Cardiac muscle cell (in vitro differentiated cells and primary cell): ENCODE measurements around the gene ANKRD11. TPM values are rescaled to one million over a fixed set of nuclear protein-coding genes. Genes with fewer than 3 reads are reported as not detected.
"Not testable (repeated sequence)": the region's sequence is repeated elsewhere in the genome, so short reads cannot be mapped to it uniquely, and the experiment has no call there.

ENCODE experiments used
- DNase-seq, 2 donors: peaks; one replicate each; pipeline versions ENCODE4 v3.0.0 to v3.0.0-alpha.2; 2010 to 2017; ENCODE audit warnings: low read depth in 1 of 2, low spot score in 1 of 2
- H3K27ac ChIP-seq: fragments of 200-600 bp; sonication (generic); 2 replicates; pipeline ENCODE4 v1.5.1; 2016
- H3K27me3 ChIP-seq: fragments of 200-600 bp; sonication (generic); 2 replicates; pipeline ENCODE4 v1.6.0; 2016; ENCODE audit warnings: control low read depth
- H3K36me3 ChIP-seq: fragments of 200-600 bp; sonication (generic); 2 replicates; pipeline ENCODE4 v1.5.1; 2016; ENCODE audit warnings: control low read depth
- H3K4me1 ChIP-seq: fragments of 200-600 bp; sonication (generic); 2 replicates; pipeline ENCODE4 v1.8.1; 2017; ENCODE audit warnings: low read depth, mild to moderate bottlenecking, mixed run types
- H3K4me3 ChIP-seq: fragments of 200-600 bp; sonication (generic); 2 replicates; pipeline ENCODE4 v1.5.1; 2016; ENCODE audit warnings: mild to moderate bottlenecking
- H3K9me3 ChIP-seq: fragments of 200-600 bp; sonication (generic); 2 replicates; pipeline ENCODE4 v1.5.1; 2017; ENCODE audit warnings: low read depth, mild to moderate bottlenecking, control low read depth
- polyA plus RNA-seq: library from polyadenylated mRNA; unstranded; fragments of >200 nt; fragmentation: Nextera tagmentation; extraction: Ambion mirVana; gene quantifications from 2 replicates; pipeline ENCODE4 v1.2.1, GENCODE V29; 2016
- total RNA-seq: library from RNA; depleted of rRNA; stranded (reverse); fragments of >200 nt; gene quantifications from 2 replicates; pipeline ENCODE4 v1.2.3, GENCODE V29; 2016
- TF ChIP-seq, protein P1 (sequence below): IDR thresholded peaks from 2 replicates; pipeline ENCODE4 v1.5.1; 2012; ENCODE audit warnings: low read depth, mild to moderate bottlenecking, low read length

The ANKRD11 gene
- total and polyA plus RNA-seq, 2 experiments from 2014 or later: 111 to 131 TPM

DNA sequence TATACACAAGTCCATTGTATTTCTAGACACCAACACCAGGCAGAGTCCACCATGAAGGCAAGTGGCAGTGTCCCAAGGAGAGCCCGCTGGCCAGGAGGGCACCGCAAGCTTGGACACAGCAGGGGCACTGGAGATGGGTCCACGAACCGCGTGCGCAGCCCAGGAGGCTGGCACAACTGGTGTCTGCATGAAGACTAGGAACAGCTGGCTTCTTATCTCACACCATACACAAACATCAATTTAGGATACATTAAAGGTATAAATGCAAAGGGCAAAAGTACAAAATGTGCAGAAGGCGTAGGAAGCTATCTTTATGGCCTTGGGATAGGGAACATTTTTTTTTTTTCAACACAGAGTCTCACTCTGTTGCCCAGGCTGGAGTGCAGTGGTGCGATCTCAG lies 52.4 kb downstream of the ANKRD11 start:
- TF ChIP-seq, protein P1, sequence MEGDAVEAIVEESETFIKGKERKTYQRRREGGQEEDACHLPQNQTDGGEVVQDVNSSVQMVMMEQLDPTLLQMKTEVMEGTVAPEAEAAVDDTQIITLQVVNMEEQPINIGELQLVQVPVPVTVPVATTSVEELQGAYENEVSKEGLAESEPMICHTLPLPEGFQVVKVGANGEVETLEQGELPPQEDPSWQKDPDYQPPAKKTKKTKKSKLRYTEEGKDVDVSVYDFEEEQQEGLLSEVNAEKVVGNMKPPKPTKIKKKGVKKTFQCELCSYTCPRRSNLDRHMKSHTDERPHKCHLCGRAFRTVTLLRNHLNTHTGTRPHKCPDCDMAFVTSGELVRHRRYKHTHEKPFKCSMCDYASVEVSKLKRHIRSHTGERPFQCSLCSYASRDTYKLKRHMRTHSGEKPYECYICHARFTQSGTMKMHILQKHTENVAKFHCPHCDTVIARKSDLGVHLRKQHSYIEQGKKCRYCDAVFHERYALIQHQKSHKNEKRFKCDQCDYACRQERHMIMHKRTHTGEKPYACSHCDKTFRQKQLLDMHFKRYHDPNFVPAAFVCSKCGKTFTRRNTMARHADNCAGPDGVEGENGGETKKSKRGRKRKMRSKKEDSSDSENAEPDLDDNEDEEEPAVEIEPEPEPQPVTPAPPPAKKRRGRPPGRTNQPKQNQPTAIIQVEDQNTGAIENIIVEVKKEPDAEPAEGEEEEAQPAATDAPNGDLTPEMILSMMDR: no peak
- peaks cover 13% of the 10 kb centered on the region for H3K4me1 ChIP-seq

DNA sequence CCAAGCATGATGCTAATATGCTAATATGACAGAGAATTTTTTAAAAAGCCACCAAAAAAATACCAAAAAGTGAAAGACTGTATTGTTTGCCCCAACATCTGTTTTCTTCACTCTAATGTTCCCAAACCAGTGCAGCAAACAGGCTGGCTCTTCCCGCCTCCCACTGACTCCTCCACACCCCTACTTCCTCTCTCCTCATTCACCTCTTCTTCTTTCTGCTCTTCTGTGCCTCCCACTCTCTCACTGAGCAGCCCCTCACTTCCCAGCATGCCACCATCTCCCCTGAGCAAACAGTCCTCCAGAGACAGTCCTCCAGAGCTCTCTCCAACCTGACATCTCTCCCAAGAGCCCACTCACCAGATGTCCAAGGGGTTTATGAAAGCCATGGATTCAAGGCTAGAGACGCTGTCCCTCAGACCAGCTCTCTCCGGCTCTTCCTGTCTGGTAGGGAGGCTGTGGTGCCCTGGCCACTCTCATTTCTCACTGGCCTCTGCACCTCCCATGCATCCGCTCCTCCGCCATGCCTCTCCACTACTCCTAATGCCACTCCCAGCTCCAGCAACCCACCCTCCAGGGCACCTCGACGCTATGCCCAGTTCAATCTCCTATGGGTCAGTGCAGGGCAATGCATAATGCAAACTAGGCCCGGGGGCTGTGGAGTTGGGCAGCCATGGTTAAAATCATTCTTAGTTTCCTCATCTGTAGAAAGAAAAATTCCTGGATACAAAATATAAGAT lies 52.9 kb downstream of the ANKRD11 start:
- Histone ChIP-seq H3K4me3 (no peak overlapping the region), H3K36me3 (no peaks in the 10 kb centered on the region), H3K27ac (no peak overlapping the region), H3K4me1 (peaks cover 7% of the 10 kb centered on the region), H3K27me3 (no peaks in the 10 kb centered on the region), H3K9me3 (no peaks in the 10 kb centered on the region)
- DNase-seq: no peak
- TF ChIP-seq, protein P1: no peak

More for the DNA sequence above, 52.4 kb downstream of the ANKRD11 start:
- no peak overlapping the region for H3K27ac ChIP-seq
- H3K36me3 ChIP-seq: no peaks in the 10 kb centered on the region
- no peaks in the 10 kb centered on the region for H3K9me3 ChIP-seq
- no peaks in the 10 kb centered on the region for H3K27me3 ChIP-seq
- H3K4me3 ChIP-seq: no peak overlapping the region
- no peak for DNase-seq

DNA sequence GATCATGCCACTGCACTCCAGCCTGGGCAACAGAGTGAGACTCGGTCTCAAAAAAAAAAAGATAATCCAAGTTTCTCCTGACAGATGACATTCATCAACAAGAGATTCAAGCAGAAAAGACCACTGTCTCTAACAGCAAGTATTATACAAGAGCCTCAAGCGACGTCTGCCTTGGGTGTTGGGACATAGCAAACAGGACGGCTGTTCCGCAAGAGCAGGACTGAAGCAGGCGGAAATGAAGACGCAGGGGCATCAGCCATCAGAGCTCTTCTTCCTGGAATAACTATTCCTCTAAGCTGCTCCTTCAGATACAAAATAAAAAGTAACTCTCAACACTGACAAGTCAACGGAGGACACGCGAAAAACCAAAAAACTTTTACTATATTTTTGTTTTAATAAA lies 54.0 kb downstream of the ANKRD11 start:
- H3K9me3 ChIP-seq: no peaks in the 10 kb centered on the region
- no peaks in the 10 kb centered on the region for H3K27me3 ChIP-seq
- no peak overlapping the region for H3K27ac ChIP-seq
- no peaks in the 10 kb centered on the region for H3K36me3 ChIP-seq
- DNase-seq: no peak
- H3K4me1 ChIP-seq: peaks cover 5% of the 10 kb centered on the region
- TF ChIP-seq, protein P1: no peak
- no peak overlapping the region for H3K4me3 ChIP-seq

DNA sequence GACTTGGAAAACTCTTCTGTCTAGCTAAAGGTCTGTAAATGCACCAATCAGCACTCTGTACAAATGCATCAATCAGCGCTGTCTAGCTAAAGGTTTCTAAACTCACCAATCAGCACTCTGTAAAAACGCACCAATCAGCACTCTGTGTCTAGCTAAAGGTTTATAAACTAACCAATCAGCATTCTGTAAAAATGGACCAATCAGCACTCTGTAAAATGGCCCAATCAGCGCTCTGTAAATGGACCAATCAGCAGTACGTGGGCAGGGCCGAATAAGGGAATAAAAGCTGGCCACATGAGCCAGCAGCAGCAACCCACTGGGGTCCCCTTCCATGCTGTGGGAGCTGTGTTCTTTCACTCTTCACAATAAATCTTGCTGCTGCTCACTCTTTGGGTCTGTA lies 55.3 kb downstream of the ANKRD11 start:
- DNase-seq, H3K27me3 ChIP-seq, H3K36me3 ChIP-seq, H3K4me1 ChIP-seq, H3K9me3 ChIP-seq, H3K27ac ChIP-seq, H3K4me3 ChIP-seq: not testable (repeated sequence)

DNA sequence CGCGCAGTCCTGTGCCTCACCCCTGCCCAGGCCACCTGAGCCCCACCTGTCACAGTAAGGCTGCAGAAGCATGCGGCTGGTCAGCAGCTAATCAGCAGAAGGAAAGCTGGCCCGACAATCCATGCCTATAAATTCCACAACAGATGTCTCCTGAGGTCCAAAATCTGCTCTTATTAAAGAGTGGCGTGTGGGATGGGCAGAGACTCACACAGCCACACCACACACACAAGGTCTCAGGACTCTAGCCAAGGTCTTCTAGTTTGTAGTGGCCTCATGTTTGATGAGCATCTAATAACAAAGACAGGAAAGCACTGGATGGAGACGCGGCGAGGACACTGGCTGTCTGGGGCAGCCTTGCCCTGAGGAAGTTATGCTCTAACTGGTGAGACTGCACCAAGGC lies 55.9 kb downstream of the ANKRD11 start:
- H3K9me3 ChIP-seq: no peaks in the 10 kb centered on the region
- no peak overlapping the region for H3K27ac ChIP-seq
- peaks cover 9% of the 10 kb centered on the region for H3K4me1 ChIP-seq
- TF ChIP-seq, protein P1: no peak
- no peak for DNase-seq
- H3K27me3 ChIP-seq: no peaks in the 10 kb centered on the region
- H3K36me3 ChIP-seq: no peaks in the 10 kb centered on the region
- no peak overlapping the region for H3K4me3 ChIP-seq

DNA sequence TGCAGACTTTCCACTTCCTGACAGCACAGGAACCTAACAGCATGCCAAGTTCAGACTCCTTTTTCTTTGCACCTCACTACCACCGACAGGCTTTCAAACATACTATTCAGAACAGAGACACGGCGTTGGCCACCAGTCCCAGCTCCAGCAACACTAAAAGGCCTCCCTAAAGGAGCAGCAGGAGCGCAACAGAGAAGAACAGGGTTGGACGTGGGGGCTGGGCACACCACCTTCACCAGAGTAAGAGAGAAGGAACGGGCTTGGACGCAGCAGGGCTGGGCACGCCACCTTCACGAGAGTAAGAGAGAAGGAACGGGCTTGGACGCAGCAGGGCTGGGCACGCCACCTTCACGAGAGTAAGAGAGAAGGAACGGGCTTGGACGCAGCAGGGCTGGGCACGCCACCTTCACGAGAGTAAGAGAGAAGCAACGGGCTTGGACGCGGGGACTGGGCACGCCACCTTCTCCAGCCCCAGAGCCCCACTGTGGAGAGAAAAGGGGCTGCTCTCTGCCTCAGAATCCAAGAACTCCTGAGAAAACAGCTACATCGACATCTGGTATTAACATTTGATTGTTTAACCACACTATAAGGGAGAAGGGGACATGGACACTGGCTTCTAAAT lies 56.9 kb downstream of the ANKRD11 start:
- H3K27ac ChIP-seq, H3K9me3 ChIP-seq, H3K27me3 ChIP-seq, DNase-seq, H3K36me3 ChIP-seq, H3K4me1 ChIP-seq, H3K4me3 ChIP-seq: not testable (repeated sequence)
